NB4 (cell line): ENCODE measurements around the gene MMAB.

Experiments used
- DNase-seq: peaks from one replicate; pipeline ENCODE4 v3.0.0; 2010; ENCODE audit warnings: low read depth
- H3K4me3 ChIP-seq: one replicate; pipeline ENCODE4 v1.5.1; 2011; ENCODE audit warnings: mild to moderate bottlenecking, low read depth, low read length, moderate library complexity
- CTCF ChIP-seq: IDR thresholded peaks from one replicate; pipeline ENCODE4 v1.5.1; 2012; ENCODE audit warnings: low read depth, low read length
- MAX ChIP-seq: IDR thresholded peaks from 2 replicates; pipeline ENCODE4 v1.6.1; 2011; ENCODE audit warnings: low read depth, low read length
- MYC ChIP-seq: IDR thresholded peaks from 2 replicates; pipeline ENCODE4 v1.6.1; 2011; ENCODE audit warnings: low read depth, low read length
- POLR2A ChIP-seq: IDR thresholded peaks from 2 replicates; pipeline ENCODE4 v1.6.1; 2011; ENCODE audit warnings: mild to moderate bottlenecking; ENCODE audit not compliant: insufficient read length; ENCODE audit errors: extremely low read depth

Gene MMAB

GRCh38 chr12:109510196-109510595, 63.1 kb downstream of the MMAB start:
- TF ChIP-seq MYC (no peak), MAX (no peak), POLR2A (no peak), CTCF (no peak)
- DNase-seq: no peak
- H3K4me3 ChIP-seq: no peak overlapping the region

GRCh38 chr12:109504068-109504467, 69.2 kb downstream of the MMAB start:
- no peak overlapping the region for H3K4me3 ChIP-seq
- TF ChIP-seq MYC (no peak), CTCF (no peak), MAX (no peak), POLR2A (no peak)
- DNase-seq: no peak
